H7 (cell line): ENCODE data around the gene RBM12. TPM values are rescaled to one million over a fixed set of nuclear protein-coding genes. Genes with fewer than 3 reads are reported as not detected.

Experiments used
- total RNA-seq: library from RNA; depleted of rRNA; stranded (reverse); fragments of >200 nt; shearing (Covaris generic); gene quantifications from 2 replicates; pipeline ENCODE4 v1.2.3, GENCODE V29; 2014; rRNA removed

The RBM12 gene
- total RNA-seq, 1 experiment from 2014 or later, result 49.5 TPM

Other genes with a start within 250 kb of the RBM12 start
- 0.03 TPM in 1 of 2 replicates, not detected in the other for gene GDF5, start 226.7 kb downstream of the RBM12 start, total RNA-seq
- gene CEP250, start 209.3 kb downstream of the RBM12 start, total RNA-seq, result 18.9 and 39.1 TPM in 2 replicates
- not detected in 2 replicates for gene C20orf173, start 135.2 kb downstream of the RBM12 start, total RNA-seq
- 191 and 213 TPM in 2 replicates for gene ERGIC3, start 122.8 kb downstream of the RBM12 start, total RNA-seq
- 6.1 and 8.0 TPM in 2 replicates for gene SPAG4, start 49.1 kb downstream of the RBM12 start, total RNA-seq
- gene CPNE1, start within 50 bp of the RBM12 start, total RNA-seq, result 108 and 126 TPM in 2 replicates
- 60.6 and 83.2 TPM in 2 replicates for gene NFS1, start 34.5 kb upstream of the RBM12 start, total RNA-seq
- 235 and 279 TPM in 2 replicates for gene ROMO1, start 34.5 kb upstream of the RBM12 start, total RNA-seq
- gene RBM39, start 77.4 kb upstream of the RBM12 start, total RNA-seq, result 181 and 224 TPM in 2 replicates
- gene PHF20, start 107.1 kb upstream of the RBM12 start, total RNA-seq, result 31.2 and 37.1 TPM in 2 replicates